ENCODE results near the gene FUT7.

GRCh38 chr9:137026384-137026783 is 5.5 kb downstream of the FUT7 start:
- TF ChIP-seq CTCF (IDR thresholded peaks at IDR 0.05) (no peak), POLR2A (IDR thresholded peaks at IDR 0.05) (no peak)
